ENCODE data around the gene FAM219B.
"Not testable (repeated sequence)": the region's sequence is repeated elsewhere in the genome, so short reads cannot be mapped to it uniquely, and the experiment has no call there.

Gene FAM219B, protein sequence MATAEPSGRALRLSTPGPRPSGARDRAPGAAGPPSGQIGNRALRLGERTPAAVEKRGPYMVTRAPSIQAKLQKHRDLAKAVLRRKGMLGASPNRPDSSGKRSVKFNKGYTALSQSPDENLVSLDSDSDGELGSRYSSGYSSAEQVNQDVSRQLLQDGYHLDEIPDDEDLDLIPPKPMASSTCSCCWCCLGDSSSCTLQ

GRCh38 chr15:74906450-74907162 lies at the start of gene FAM219B:
TSS of gene FAM219B (minus strand) at chr15:74906851. CDS start at chr15:74906800, 51 bp downstream.
- peak; percentile 92 for DNase-seq

DNA sequence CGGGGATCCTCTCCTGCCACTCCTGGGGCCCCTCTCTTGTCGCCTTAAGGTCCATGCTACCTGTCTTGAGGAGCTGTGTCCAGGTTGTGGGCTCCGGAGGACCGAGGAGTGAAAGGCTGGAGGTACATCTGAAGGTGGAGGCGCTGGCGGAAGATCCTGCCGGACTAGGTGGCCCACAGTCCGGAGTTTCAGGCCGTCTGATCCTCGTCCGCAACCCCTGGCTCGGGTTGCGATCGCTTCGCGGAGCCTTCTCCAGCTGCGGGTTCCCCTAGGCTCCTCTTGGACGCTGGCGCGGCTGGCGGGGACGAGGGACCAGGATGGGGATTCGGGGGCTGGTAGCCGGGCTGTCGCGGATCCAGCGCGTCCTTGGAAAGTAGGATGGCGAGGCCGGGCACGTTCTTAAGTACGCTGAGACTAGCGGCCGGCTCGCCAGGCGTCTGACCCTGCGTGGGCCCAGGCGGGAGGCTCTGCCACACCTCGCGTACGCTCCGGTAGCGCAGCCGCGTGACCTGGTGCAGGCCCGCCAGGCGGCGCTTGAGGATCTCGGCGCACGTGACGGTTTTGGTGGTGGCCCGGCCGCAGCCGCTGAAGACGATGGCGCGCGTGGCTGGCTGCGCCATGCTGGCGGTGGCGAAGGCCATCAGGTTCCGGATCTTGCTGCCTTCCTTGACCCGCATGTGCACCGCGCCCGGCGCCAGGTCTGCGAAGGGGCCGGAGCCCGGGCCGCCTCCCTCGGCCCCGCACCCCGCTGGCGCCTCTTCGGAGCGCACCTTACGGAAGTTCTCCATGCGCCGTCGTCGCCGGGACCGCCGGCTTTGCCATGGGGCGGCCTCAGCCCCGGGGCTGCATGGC lies 49.4 kb upstream of the FAM219B start:
- no peak for DNase-seq

- no peak for DNase-seq
Measured at GRCh38 chr15:74955017-74955416, 48.4 kb upstream of the FAM219B start.

DNA sequence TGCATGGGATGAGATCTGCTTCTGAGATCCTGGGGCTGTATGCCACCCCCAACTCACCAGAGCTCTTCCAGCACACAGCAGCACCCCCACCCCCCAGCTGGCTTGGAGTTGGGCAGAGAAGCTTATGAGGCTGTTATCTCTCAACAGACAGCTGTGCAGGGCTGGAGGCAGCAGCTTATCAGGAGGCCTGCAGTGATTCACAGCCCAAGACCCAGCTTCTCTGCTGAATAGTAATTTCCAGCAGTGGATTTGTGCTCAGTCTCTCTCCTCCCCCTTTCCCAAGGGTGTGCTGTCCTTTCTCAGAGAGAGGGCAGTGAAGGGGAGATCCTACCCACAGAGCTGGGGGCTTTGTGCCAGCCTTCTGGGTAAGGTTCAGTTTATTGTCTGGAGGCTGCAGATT lies 47.9 kb upstream of the FAM219B start:
- peak; percentile 97 for DNase-seq

DNA sequence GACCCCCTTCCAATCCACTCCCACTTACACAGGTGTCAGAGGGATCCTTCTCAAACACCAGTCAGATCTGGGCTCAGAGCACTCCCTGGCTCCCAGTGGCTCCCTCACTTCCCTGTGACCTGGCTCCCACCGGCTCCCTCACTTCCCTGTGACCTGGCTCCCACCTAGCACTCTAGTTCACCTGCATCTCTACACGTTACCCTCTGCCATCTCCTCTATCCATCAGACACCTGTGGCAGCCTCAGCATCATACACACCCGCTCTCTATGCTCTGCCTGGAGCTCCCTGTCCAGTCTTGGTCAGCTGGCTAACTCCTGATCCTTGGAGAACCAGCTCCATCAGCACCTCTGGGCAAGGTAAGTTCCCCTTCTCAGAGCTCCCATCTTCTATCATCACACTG lies 44.4 kb upstream of the FAM219B start:
- DNase-seq, result no peak

- peak; percentile 91 for DNase-seq
Measured at GRCh38 chr15:74950078-74950908, 43.6 kb upstream of the FAM219B start.

DNA sequence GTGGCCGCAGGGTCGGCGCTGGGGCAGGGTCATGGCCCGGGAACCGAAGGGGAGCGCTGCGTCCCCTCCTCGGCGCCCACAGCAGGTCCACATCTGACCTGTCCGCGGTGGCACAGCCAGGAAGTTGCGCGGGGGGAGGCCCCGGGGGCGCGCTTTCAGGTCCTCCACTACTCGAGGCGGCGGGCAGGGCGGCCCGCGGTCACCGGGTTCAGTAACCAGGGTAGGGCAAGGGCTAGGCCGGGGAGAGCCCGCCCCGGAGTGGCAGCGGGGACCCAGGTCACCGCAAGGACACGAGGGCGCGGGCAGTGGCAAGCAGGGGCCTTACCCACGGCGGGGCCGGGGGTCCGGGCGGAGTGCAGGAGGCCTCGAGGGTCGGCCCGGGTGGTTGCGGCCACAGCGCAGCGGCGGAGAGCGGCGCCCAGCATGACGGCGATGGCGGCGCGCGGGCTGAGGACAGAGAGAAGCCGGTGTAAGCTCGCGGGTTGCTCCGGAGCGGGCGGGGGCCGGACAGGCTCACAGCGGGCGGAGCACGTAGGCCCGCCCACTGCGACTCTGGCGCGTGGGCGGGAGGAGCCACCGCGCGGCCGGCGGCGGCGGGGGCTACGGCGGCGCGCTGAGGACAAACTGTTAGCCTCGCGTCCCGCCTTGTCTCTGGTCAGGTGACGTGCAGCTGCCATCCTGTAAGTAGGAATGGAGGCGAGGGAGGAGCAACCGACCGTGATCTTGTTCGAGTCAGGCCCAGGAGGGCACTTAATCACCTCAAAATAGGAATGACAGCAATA lies 31.1 kb upstream of the FAM219B start, which contains the start of gene COX5A:
Gene COX5A, minus strand, starts transcription at position 484 of the 782 bp plus-strand sequence. Its CDS starts 59 bp downstream, at position 425.
- DNase-seq, result peak; percentile 97

GRCh38 chr15:74937272-74937589 lies 30.6 kb upstream of the FAM219B start:
- DNase-seq, result peak; percentile 76

DNA sequence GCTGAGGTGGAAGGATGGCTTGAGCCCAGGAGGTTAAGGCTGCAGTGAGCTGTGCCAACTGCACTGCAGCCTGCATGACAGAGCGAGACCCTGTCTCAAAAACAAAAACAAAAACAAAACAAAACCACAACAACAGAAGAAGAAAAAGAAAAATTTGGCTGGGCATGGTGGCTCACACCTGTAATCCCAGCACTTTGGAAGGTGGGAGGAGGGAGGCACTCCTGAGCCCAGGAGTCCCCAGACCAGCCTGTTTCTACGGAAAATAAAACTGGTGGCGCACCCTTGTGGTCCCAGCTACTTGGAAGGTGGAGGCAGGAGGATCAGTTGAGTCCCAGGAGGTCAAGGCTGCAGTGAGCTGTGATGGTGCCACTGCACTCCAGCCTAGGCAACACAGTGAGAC lies 28.5 kb upstream of the FAM219B start:
- peak; percentile 27 for DNase-seq

GRCh38 chr15:74933573-74933972 lies 26.9 kb upstream of the FAM219B start:
- peak; percentile 27 for DNase-seq

GRCh38 chr15:74928771-74929198 lies 22.1 kb upstream of the FAM219B start:
- no peak for DNase-seq

DNA sequence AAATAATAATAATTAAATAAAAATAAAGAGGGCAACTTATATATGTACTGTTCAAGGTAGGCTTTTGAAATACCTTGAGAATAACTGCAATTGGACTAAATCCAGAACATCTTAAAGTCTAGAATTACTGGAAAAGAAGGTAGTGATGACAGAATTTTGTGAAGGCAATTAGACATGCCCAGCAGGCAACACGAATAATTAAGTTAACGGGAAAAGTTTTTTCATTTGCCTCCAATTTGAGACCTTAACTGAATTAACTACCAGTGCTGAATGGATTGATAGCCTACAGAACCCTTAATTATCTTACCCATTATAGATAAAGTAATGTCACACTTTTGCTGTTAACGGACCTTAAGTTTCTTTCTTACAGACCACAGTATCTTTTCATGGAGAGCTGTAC lies 17.9 kb upstream of the FAM219B start:
- no peak for DNase-seq

DNA sequence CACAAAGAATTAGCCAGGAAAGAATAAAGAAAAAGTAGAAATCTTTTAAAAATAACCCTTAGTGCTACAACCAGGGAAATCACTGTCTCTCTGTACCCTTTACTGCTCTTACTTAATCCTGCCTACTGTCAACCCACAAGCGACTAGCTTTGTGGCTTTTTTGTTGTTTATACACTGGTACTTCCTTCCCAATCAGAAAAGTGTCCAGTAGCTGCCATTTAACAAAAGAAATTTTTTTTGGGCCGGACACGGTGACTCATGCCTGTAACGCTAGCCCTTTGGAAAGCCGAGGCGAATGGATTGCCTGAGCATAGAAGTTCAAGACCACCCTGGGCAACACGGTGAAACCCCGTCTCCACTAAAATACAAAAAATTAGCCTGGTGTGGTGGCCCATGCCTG lies 13.8 kb upstream of the FAM219B start:
- DNase-seq, result no peak

GRCh38 chr15:74917676-74918075 lies 11.0 kb upstream of the FAM219B start:
- no peak for DNase-seq

DNA sequence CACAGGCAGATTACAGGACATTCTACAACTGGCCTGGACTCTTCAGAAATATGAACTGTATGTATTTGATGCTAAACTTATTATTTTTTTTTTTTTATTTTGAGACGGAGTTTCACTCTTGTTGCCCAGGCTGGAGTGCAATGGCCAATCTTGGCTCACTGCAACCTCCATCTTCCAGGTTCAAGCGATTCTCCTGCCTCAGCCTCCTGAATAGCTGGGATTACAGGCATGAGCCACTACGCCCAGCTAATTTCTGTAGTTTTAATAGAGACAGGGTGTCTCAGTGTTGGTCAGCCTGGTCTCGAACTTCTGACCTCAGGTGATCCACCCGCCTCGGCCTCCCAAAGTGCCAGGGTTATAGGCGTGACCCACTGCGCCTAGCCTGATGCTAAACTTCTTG lies 7.1 kb upstream of the FAM219B start:
- not testable (repeated sequence) for DNase-seq

GRCh38 chr15:74913041-74913440 lies 6.4 kb upstream of the FAM219B start:
- no peak for DNase-seq

DNA sequence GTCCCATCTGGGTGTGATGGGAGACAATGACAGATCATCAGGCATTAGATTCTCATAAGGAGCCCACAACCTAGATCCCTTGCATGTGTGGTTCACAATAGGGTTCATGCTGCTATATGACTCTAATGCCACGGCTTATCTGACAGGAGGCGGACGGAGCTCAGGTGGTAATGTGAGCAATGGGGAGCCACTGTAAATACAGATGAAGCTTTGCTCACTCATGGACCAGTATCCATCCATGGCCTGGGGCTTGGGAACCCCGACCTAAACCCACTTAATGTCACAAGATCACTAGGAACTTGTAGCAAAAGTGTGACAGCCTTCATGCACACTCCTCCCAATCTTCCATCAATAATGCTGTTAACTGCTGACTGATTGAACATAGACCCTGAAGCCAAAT lies 2.0 kb upstream of the FAM219B start:
- no peak for DNase-seq

- peak; percentile 71 for DNase-seq
Measured at GRCh38 chr15:74907163-74907870, 666 bp upstream of the FAM219B start.

GRCh38 chr15:74906067-74906449 lies 593 bp downstream of the FAM219B start:
- DNase-seq, result peak; percentile 58

DNA sequence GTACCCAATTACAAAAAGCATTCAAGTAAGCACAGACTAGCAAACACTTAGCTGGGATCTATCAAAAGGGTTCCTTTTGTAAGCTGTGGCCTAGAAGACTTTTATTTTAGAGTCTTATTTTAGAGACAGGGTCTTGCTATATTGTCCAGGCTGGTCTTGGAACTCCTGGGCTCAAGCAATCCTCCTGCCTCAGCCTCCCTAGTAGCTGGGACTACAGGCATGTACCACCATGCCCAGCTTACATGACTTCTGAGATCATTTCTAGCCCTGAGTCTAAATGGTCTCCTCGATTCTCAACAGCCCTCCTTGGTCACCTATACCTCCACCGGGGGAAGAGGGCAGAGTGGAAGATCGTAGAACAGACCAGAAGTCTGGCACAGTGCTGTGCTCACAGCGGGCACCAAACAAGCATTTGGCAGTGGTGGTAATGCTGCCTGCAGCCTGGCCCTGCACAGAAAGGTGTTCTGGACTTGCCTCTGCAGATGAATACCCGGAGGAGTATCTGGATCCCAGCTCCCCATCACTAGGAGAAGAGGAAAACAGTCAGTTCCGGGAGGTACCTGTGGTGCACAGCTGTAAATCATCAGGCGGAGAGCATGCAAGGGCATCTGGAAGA lies 2.4 kb downstream of the FAM219B start:
- DNase-seq, result no peak

DNA sequence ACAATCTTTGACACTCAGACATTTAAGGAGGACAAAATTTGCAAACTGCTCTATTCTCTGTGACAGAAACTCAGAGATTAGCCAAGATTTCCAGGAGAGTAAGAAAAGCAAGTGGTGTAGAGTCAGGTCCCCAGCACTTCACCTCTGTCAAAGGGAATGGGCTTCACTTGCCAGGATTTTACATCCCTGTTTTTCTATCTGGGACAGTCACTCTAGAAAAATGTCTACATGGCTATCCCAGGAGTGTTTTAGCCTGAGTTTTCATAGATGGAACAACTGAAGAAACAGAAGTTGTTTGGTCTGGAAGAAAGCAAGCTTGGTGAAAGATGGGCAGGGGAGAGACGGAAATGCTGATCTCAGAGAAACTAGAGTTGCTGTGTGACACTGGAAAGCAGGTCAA lies 3.0 kb downstream of the FAM219B start:
- no peak for DNase-seq
